AG04450 (cell line): ENCODE measurements around the gene NEK7. TPM values are rescaled to one million over a fixed set of nuclear protein-coding genes. Genes with fewer than 3 reads are reported as not detected.

Experiments
- CTCF ChIA-PET: fragments of 300-600, 350-600 bp; formaldehyde crosslinking; extraction: SDS; loops from one replicate; lab custom pipeline; 2022; ENCODE audit warnings: antibody characterized with exemption, inconsistent platforms; lab: Charles Lee
- POLR2A ChIA-PET: fragments of 350-600 bp; formaldehyde crosslinking; extraction: SDS; loops from one replicate; lab custom pipeline; 2021; ENCODE audit warnings: antibody characterized with exemption, inconsistent platforms; lab: Yijun Ruan, JAX
- DNase-seq: peaks from one replicate; pipeline ENCODE4 v3.0.0-alpha.2; 2011; ENCODE audit warnings: low read depth, low spot score
- H3K27ac ChIP-seq: one replicate; pipeline ENCODE4 v1.5.1; 2012; ENCODE audit warnings: low read depth, low read length, control low read depth
- H3K27me3 ChIP-seq: one replicate; pipeline ENCODE4 v1.6.0; 2012; ENCODE audit warnings: low read length; ENCODE audit not compliant: control insufficient read depth, insufficient read depth
- H3K4me3 ChIP-seq: 2 replicates; pipeline ENCODE4 v1.5.1; 2011; ENCODE audit warnings: mild to moderate bottlenecking, low read depth, low read length, control low read depth
- H3K9me3 ChIP-seq: 2 replicates; pipeline ENCODE4 v1.5.1; 2012; ENCODE audit warnings: low read length; ENCODE audit not compliant: control insufficient read depth, insufficient read depth
- CTCF ChIP-seq: IDR thresholded peaks from 2 replicates; pipeline ENCODE4 v1.5.1; 2011; ENCODE audit warnings: low read depth, low read length, control low read depth, inconsistent platforms
- polyA plus RNA-seq: library from polyadenylated mRNA; depleted of rRNA; stranded (reverse); fragments of >200 nt; gene quantifications from 2 replicates; pipeline ENCODE4 v1.2.3, GENCODE V29; 2011

NEK7 gene
- polyA plus RNA-seq, 1 experiment = 147 TPM

- POLR2A ChIA-PET = no interaction called here
- no peak for DNase-seq
- CTCF ChIA-PET = interaction anchor here (0.6 to 1.3 kb wide), 7 partner anchors 8 to 267 kb away, joined by 3 to 4 read pairs (median 3); no protein-coding TSS in a partner anchor
Measured at GRCh38 chr1:198359024-198359653, 202.3 kb downstream of the NEK7 start.

GRCh38 chr1:198360208-198360729 is 203.5 kb downstream of the NEK7 start:
- CTCF ChIA-PET = no interaction called here
- POLR2A ChIA-PET = no interaction called here
- no peak for DNase-seq
- Histone ChIP-seq H3K4me3 (no peak overlapping the region), H3K27ac (no peak overlapping the region), H3K27me3 (no peaks in the 10 kb centered on the region), H3K9me3 (no peaks in the 10 kb centered on the region)
- TF ChIP-seq CTCF = no peak

More at GRCh38 chr1:198359024-198359653, 202.3 kb downstream of the NEK7 start:
- Histone ChIP-seq H3K4me3 (no peak overlapping the region), H3K27me3 (no peaks in the 10 kb centered on the region), H3K9me3 (no peaks in the 10 kb centered on the region), H3K27ac (no peak overlapping the region)
- peak; percentile 40 for TF ChIP-seq CTCF

GRCh38 chr1:198361237-198361767 is 204.5 kb downstream of the NEK7 start:
- no peaks in the 10 kb centered on the region for H3K9me3 ChIP-seq
- POLR2A ChIA-PET = no interaction called here
- no peak overlapping the region for H3K4me3 ChIP-seq
- H3K27ac ChIP-seq = no peak overlapping the region
- TF ChIP-seq CTCF = no peak
- no peaks in the 10 kb centered on the region for H3K27me3 ChIP-seq
- no peak for DNase-seq
- CTCF ChIA-PET = no interaction called here

- DNase-seq = no peak
- Histone ChIP-seq H3K27me3 (no peaks in the 10 kb centered on the region), H3K27ac (no peak overlapping the region), H3K9me3 (no peaks in the 10 kb centered on the region), H3K4me3 (no peak overlapping the region)
- CTCF ChIA-PET = no interaction called here
- POLR2A ChIA-PET = no interaction called here
- TF ChIP-seq CTCF = no peak
Measured at GRCh38 chr1:198363625-198364151, 206.9 kb downstream of the NEK7 start.

- ChIA-PET CTCF (no interaction called here), POLR2A (no interaction called here)
- DNase-seq = no peak
- Histone ChIP-seq H3K27me3 (no peaks in the 10 kb centered on the region), H3K9me3 (no peaks in the 10 kb centered on the region), H3K27ac (no peak overlapping the region), H3K4me3 (no peak overlapping the region)
- no peak for TF ChIP-seq CTCF
Measured at GRCh38 chr1:198364471-198364870, 207.7 kb downstream of the NEK7 start.
